Smooth muscle cell (in vitro differentiated cells): ENCODE measurements around the gene GLDC. TPM values are rescaled to one million over a fixed set of nuclear protein-coding genes. Genes with fewer than 3 reads are reported as not detected.

ENCODE experiments used
- DNase-seq: peaks from one replicate; lab custom pipeline; 2025; ENCODE audit not compliant: unreplicated experiment; lab: John Stamatoyannopoulos, UW
- H2AFZ ChIP-seq: fragments of 200-600 bp; sonication (generic); 2 replicates; pipeline ENCODE4 v1.6.0; 2016; ENCODE audit warnings: antibody characterized with exemption, low read depth, mild to moderate bottlenecking
- H3F3A ChIP-seq: fragments of 200-600 bp; sonication (generic); 2 replicates; pipeline ENCODE4 v1.6.0; 2017; ENCODE audit warnings: antibody characterized with exemption, low read depth
- H3K27ac ChIP-seq: fragments of 200-600 bp; sonication (generic); 2 replicates; pipeline ENCODE4 v1.5.1; 2016; ENCODE audit warnings: low read depth, mild to moderate bottlenecking
- H3K27me3 ChIP-seq: fragments of 200-600 bp; sonication (generic); 2 replicates; pipeline ENCODE4 v1.6.1; 2016; ENCODE audit warnings: low read depth, mild to moderate bottlenecking
- H3K36me3 ChIP-seq: fragments of 200-600 bp; sonication (generic); 2 replicates; pipeline ENCODE4 v1.5.1; 2016; ENCODE audit warnings: low read depth
- H3K4me1 ChIP-seq: fragments of 200-600 bp; sonication (generic); 2 replicates; pipeline ENCODE4 v1.5.1; 2016; ENCODE audit warnings: low read depth
- H3K4me2 ChIP-seq: fragments of 200-600 bp; sonication (generic); 2 replicates; pipeline ENCODE4 v1.6.0; 2016; ENCODE audit warnings: mild to moderate bottlenecking
- H3K4me3 ChIP-seq: fragments of 200-600 bp; sonication (generic); 2 replicates; pipeline ENCODE4 v1.5.1; 2016; ENCODE audit warnings: mild to moderate bottlenecking
- H3K79me2 ChIP-seq: fragments of 200-600 bp; sonication (generic); 2 replicates; pipeline ENCODE4 v1.6.0; 2016; ENCODE audit warnings: low read depth, mild to moderate bottlenecking
- H3K9ac ChIP-seq: fragments of 200-600 bp; sonication (generic); 2 replicates; pipeline ENCODE4 v1.6.0; 2016; ENCODE audit warnings: low read depth
- H3K9me3 ChIP-seq: fragments of 200-600 bp; sonication (generic); replicated peaks from 2 replicates; pipeline ENCODE4 v1.5.1; 2016; ENCODE audit warnings: low read depth
- H4K20me1 ChIP-seq: fragments of 200-600 bp; sonication (generic); 2 replicates; pipeline ENCODE4 v1.6.0; 2016; ENCODE audit warnings: low read depth
- WGBS: methylation state at CpG from one replicate; pipeline ENCODE4 v1.1.7; 2016; ENCODE audit warnings: low lambda C conversion rate; 5-methylcytosine and 5-hydroxymethylcytosine counted together
- polyA plus RNA-seq: library from polyadenylated mRNA; unstranded; fragments of >200 nt; fragmentation: Nextera tagmentation; extraction: Ambion mirVana; gene quantifications from 2 replicates; pipeline ENCODE4 v1.2.1, GENCODE V29; 2016
- total RNA-seq: library from RNA; depleted of rRNA; stranded (reverse); fragments of >200 nt; gene quantifications from 2 replicates; pipeline ENCODE4 v1.2.3, GENCODE V29; 2014
- TF ChIP-seq, protein P1 (sequence below): fragments of 200-600 bp; sonication (generic); IDR thresholded peaks from 2 replicates; pipeline ENCODE4 v1.5.1; 2017; ENCODE audit warnings: borderline replicate concordance, mild to moderate bottlenecking, antibody characterized with exemption; ENCODE audit not compliant: insufficient read depth, poor library complexity, severe bottlenecking

The GLDC gene
- total and polyA plus RNA-seq, 2 experiments from 2014 or later = 0.13 to 0.45 TPM

DNA sequence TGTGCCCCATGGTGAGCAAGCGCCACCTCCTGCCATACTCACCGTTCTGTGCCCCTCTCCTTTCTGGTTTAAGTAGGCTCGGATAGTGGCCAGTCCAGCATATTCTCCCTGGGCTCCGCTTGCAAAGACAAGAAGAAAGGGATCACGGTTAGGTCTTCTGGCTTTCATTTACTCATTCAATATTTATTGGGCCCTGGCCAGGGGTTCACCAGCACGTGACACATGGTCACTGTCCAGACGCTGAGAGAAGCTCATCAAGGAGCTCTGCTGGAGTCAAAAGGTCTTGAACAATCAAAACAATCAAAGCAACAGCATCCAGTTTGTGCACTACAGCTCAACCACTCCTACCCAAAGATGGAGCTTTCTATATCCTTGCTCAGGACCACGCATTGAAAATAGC, 80.2 kb downstream of the GLDC start:
- no peaks in the 10 kb centered on the region for H3K79me2 ChIP-seq
- no peak overlapping the region for H2AFZ ChIP-seq
- WGBS = 94% methylated on average over 8 of the region's 8 CpGs
- no peaks in the 10 kb centered on the region for H3K36me3 ChIP-seq
- no peaks in the 10 kb centered on the region for H3K9me3 ChIP-seq
- H3K9ac ChIP-seq = no peak overlapping the region
- H3K4me1 ChIP-seq = peaks cover 13% of the 10 kb centered on the region
- H3K27me3 ChIP-seq = no peaks in the 10 kb centered on the region
- TF ChIP-seq, protein P1, sequence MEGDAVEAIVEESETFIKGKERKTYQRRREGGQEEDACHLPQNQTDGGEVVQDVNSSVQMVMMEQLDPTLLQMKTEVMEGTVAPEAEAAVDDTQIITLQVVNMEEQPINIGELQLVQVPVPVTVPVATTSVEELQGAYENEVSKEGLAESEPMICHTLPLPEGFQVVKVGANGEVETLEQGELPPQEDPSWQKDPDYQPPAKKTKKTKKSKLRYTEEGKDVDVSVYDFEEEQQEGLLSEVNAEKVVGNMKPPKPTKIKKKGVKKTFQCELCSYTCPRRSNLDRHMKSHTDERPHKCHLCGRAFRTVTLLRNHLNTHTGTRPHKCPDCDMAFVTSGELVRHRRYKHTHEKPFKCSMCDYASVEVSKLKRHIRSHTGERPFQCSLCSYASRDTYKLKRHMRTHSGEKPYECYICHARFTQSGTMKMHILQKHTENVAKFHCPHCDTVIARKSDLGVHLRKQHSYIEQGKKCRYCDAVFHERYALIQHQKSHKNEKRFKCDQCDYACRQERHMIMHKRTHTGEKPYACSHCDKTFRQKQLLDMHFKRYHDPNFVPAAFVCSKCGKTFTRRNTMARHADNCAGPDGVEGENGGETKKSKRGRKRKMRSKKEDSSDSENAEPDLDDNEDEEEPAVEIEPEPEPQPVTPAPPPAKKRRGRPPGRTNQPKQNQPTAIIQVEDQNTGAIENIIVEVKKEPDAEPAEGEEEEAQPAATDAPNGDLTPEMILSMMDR = no peak
- no peak overlapping the region for H3K4me2 ChIP-seq
- H4K20me1 ChIP-seq = no peaks in the 10 kb centered on the region
- DNase-seq = no peak
- H3K4me3 ChIP-seq = no peak overlapping the region
- H3F3A ChIP-seq = peaks cover 22% of the 10 kb centered on the region
- H3K27ac ChIP-seq = no peak overlapping the region

DNA sequence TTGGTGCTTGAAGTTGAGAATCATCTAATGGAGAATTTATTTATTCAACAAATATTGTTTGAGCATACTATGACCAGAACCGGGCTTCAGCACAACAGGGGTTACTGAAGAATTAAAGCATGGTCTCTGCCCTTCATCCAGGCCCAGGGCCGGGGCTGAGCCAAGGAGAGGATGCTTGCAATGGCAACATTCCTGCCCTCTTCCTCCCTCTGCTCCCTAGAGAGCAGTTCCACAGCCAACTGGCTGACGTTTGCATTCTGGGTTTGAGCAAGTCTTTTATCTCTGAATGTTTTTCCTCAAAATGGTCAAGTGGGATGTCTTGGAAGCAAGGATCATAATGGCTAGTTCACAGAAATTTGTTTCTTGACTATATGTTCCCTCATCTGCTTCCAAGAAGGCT, 80.7 kb downstream of the GLDC start:
- no peaks in the 10 kb centered on the region for H3K27me3 ChIP-seq
- no peak for DNase-seq
- no peaks in the 10 kb centered on the region for H3K36me3 ChIP-seq
- H3K4me1 ChIP-seq = peaks cover 13% of the 10 kb centered on the region
- no peak overlapping the region for H3K4me3 ChIP-seq
- TF ChIP-seq, protein P1 = no peak
- H3F3A ChIP-seq = peaks cover 22% of the 10 kb centered on the region
- H2AFZ ChIP-seq = no peak overlapping the region
- WGBS = 77% methylated on average over 3 of the region's 3 CpGs
- no peak overlapping the region for H3K27ac ChIP-seq
- H3K9ac ChIP-seq = no peak overlapping the region
- no peaks in the 10 kb centered on the region for H3K9me3 ChIP-seq
- no peaks in the 10 kb centered on the region for H3K79me2 ChIP-seq
- H4K20me1 ChIP-seq = no peaks in the 10 kb centered on the region
- no peak overlapping the region for H3K4me2 ChIP-seq

DNA sequence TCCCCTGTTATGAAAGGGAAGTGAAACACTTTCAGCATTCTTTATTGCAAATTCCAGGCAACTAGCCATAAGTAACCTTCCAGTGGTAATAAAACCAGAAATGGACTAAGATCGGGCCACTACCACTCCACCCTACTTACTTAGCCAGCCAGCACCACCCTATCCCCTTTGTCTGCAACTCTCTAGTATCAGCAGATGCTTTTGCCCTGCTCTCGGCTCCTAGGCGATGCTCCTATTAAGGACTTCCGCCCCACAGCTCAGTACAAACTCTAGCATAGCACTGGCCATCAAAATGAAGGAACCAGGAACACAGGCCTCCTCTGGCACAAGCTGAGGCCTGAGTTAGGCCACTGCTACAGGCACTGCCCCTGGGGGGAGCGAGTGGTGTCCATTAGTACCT, 81.2 kb downstream of the GLDC start:
- H3K79me2 ChIP-seq = no peaks in the 10 kb centered on the region
- 98% methylated on average over 5 of the region's 5 CpGs for WGBS
- H4K20me1 ChIP-seq = no peaks in the 10 kb centered on the region
- H3K27me3 ChIP-seq = no peaks in the 10 kb centered on the region
- peaks cover 22% of the 10 kb centered on the region for H3F3A ChIP-seq
- H2AFZ ChIP-seq = no peak overlapping the region
- H3K4me1 ChIP-seq = peaks cover 13% of the 10 kb centered on the region
- no peak for DNase-seq
- H3K27ac ChIP-seq = no peak overlapping the region
- no peak overlapping the region for H3K4me2 ChIP-seq
- H3K9ac ChIP-seq = no peak overlapping the region
- no peaks in the 10 kb centered on the region for H3K9me3 ChIP-seq
- H3K4me3 ChIP-seq = no peak overlapping the region
- no peaks in the 10 kb centered on the region for H3K36me3 ChIP-seq
- TF ChIP-seq, protein P1 = no peak

DNA sequence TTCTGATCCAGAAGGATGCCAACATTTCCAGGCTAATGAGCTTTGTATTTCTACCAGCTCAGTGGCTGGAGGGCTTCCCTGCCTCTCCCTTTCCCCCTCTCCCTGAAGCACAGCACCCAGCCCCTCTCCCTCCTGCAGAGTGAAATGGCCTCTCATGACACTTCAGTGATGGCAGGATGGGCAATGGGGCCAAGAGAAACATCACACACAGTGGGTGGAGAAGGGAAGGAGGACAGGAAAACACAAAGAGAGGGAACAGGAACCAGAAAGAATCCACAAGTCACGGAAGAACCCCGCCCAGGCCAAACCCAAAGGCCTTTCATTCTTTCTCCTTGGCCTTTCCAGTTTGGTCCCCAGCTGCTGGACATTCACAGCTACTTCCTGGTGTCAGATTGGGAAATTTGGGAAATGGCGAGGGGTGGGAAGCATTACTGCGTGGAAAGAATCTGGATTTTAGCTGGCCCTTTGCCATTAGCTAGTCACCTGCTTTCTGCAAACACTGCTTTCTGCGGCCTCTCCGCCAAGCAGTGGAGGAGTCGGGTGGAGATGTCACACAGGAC, 82.6 kb downstream of the GLDC start:
- Histone ChIP-seq H3K36me3 (no peaks in the 10 kb centered on the region), H4K20me1 (no peaks in the 10 kb centered on the region), H3K9me3 (no peaks in the 10 kb centered on the region), H3F3A (peaks cover 11% of the 10 kb centered on the region), H3K79me2 (no peaks in the 10 kb centered on the region), H3K27me3 (no peaks in the 10 kb centered on the region), H2AFZ (no peak overlapping the region), H3K9ac (no peak overlapping the region), H3K4me3 (no peak overlapping the region), H3K27ac (no peak overlapping the region), H3K4me1 (peaks cover 8% of the 10 kb centered on the region), H3K4me2 (no peak overlapping the region)
- 95% methylated on average over 7 of the region's 7 CpGs for WGBS
- DNase-seq = no peak
- TF ChIP-seq, protein P1 = no peak
